GM12878 (cell line): ENCODE measurements around the gene TXLNB. TPM values are rescaled to one million over a fixed set of nuclear protein-coding genes. Genes with fewer than 3 reads are reported as not detected.

Experiments used
- ATAC-seq: fragments of 200-7000 bp; cut with Tn5 transposase; 3 replicates; pipeline ENCODE4 v1.9.1; 2020; ENCODE audit warnings: mild to moderate bottlenecking, moderate library complexity
- BruUV-seq: library from RNA; stranded (reverse); fragments of 400-500 nt; replicated peaks from 2 replicates; lab custom pipeline; 2021; lab: Mats Ljungman, UMichigan
- CTCF ChIA-PET: fragments of 300-600 bp; sonication (Branson Sonifier 250); formaldehyde crosslinking; extraction: SDS; loops from one replicate; lab custom pipeline; 2021; ENCODE audit warnings: inconsistent platforms; lab: Yijun Ruan, JAX
- POLR2A ChIA-PET: fragments of 350-600 bp; formaldehyde crosslinking; extraction: SDS; loops from one replicate; lab custom pipeline; 2021; ENCODE audit warnings: inconsistent platforms; lab: Charles Lee
- RAD21 ChIA-PET: fragments of 300-600 bp; sonication (Branson Sonifier 250); formaldehyde crosslinking; loops from one replicate; lab custom pipeline; 2023; ENCODE audit warnings: antibody characterized with exemption; ENCODE audit not compliant: unreplicated experiment; lab: Charles Lee
- SMC1A ChIA-PET: fragments of 300-600 bp; sonication (Branson Sonifier 250); formaldehyde crosslinking; loops from one replicate; lab custom pipeline; 2023; ENCODE audit not compliant: unreplicated experiment, uncharacterized antibody; lab: Charles Lee
- DNase-seq: peaks from one replicate; pipeline ENCODE4 v3.0.0-alpha.2; 2011; ENCODE audit warnings: low read depth, low spot score
- FAIRE-seq: peaks from 3 replicates; lab custom pipeline; 2011; peaks lifted over from hg19 to GRCh38; lab: Jason Lieb, UNC
- H2AFZ ChIP-seq: 2 replicates; pipeline ENCODE4 v1.6.0; 2011; ENCODE audit warnings: low read depth, low read length, control low read depth; ENCODE audit not compliant: control insufficient read depth
- H3K27ac ChIP-seq: 2 replicates; pipeline ENCODE4 v1.5.1; 2011; ENCODE audit warnings: control low read depth; ENCODE audit not compliant: control insufficient read depth, insufficient read depth
- H3K27me3 ChIP-seq, 2 experiments: replicated peaks in 1 of 2; 2 replicates each; pipeline versions ENCODE4 v1.6.0 to v1.6.1; 2011; ENCODE audit warnings: low read length in 1 of 2; ENCODE audit not compliant: control insufficient read depth in 2 of 2, insufficient read depth in 2 of 2
- H3K36me3 ChIP-seq, 2 experiments: 2 replicates each; pipeline ENCODE4 v1.5.1; 2011; ENCODE audit warnings: low read length in 1 of 2; ENCODE audit not compliant: control insufficient read depth in 2 of 2, insufficient read depth in 2 of 2
- H3K4me1 ChIP-seq: 2 replicates; pipeline ENCODE4 v1.6.1; 2011; ENCODE audit warnings: mild to moderate bottlenecking, low read length, moderate library complexity, mixed read lengths; ENCODE audit not compliant: control insufficient read depth, insufficient read depth
- H3K4me2 ChIP-seq: 2 replicates; pipeline ENCODE4 v1.6.0; 2011; ENCODE audit warnings: control low read depth; ENCODE audit not compliant: control insufficient read depth, insufficient read depth
- H3K4me3 ChIP-seq: fragments of 200-600 bp; sonication (generic); 2 replicates; pipeline ENCODE4 v1.5.1; 2016
- H3K79me2 ChIP-seq: 2 replicates; pipeline ENCODE4 v1.6.0; 2011; ENCODE audit warnings: low read length; ENCODE audit not compliant: control insufficient read depth, insufficient read depth
- H3K9ac ChIP-seq: 2 replicates; pipeline ENCODE4 v1.8.0; 2011; ENCODE audit warnings: low read length, control low read depth, mixed read lengths; ENCODE audit not compliant: control insufficient read depth, insufficient read depth
- H3K9me3 ChIP-seq: replicated peaks from 3 replicates; pipeline ENCODE4 v1.5.1; 2011; ENCODE audit warnings: mild to moderate bottlenecking, low read length; ENCODE audit not compliant: control insufficient read depth, insufficient read depth
- H4K20me1 ChIP-seq: 2 replicates; pipeline ENCODE4 v1.6.0; 2011; ENCODE audit not compliant: control insufficient read depth, insufficient read depth
- ATF2 ChIP-seq: IDR thresholded peaks from 2 replicates; pipeline ENCODE4 v1.6.1; 2012; ENCODE audit warnings: low read length, inconsistent platforms
- E2F4 ChIP-seq: IDR thresholded peaks from 2 replicates; pipeline ENCODE4 v1.6.1; 2012; ENCODE audit warnings: low read depth, low read length, improper control_type of control experiment
- EP300 ChIP-seq, 2 experiments: fragments of 150-350 bp in 1 of 2; IDR thresholded peaks; 2 replicates each; pipeline ENCODE4 v1.6.1; 2011 to 2012; ENCODE audit warnings: low read depth in 2 of 2, low read length in 2 of 2, borderline replicate concordance in 1 of 2, improper control_type of control experiment in 1 of 2, inconsistent platforms in 1 of 2; ENCODE audit not compliant: control insufficient read depth in 1 of 2
- FOS ChIP-seq: IDR thresholded peaks from 3 replicates; pipeline ENCODE4 v1.6.1; 2011; ENCODE audit warnings: borderline replicate concordance; ENCODE audit not compliant: insufficient read length; ENCODE audit errors: extremely low read depth
- MAX ChIP-seq: IDR thresholded peaks from 2 replicates; pipeline ENCODE4 v1.6.1; 2012; ENCODE audit warnings: low read depth, low read length, improper control_type of control experiment
- MTA2 ChIP-seq: fragments of 450-650 bp; IDR thresholded peaks from 2 replicates; pipeline ENCODE4 v1.6.1; 2016; ENCODE audit warnings: low read depth, mild to moderate bottlenecking, moderate library complexity
- MTA3 ChIP-seq: IDR thresholded peaks from 2 replicates; pipeline ENCODE4 v1.6.1; 2012; ENCODE audit warnings: low read length, inconsistent platforms, borderline replicate concordance
- REST ChIP-seq: IDR thresholded peaks from 2 replicates; pipeline ENCODE4 v1.6.1; 2012; ENCODE audit warnings: mild to moderate bottlenecking, low read depth, low read length
- RUNX3 ChIP-seq: IDR thresholded peaks from 2 replicates; pipeline ENCODE4 v1.6.1; 2012; ENCODE audit warnings: low read length, inconsistent platforms
- SREBF1 ChIP-seq: IDR thresholded peaks from 2 replicates; pipeline ENCODE4 v1.6.1; 2012; ENCODE audit warnings: mild to moderate bottlenecking, low read length
- USF1 ChIP-seq: IDR thresholded peaks from 2 replicates; pipeline ENCODE4 v1.6.1; 2011; ENCODE audit warnings: borderline replicate concordance, low read depth, mild to moderate bottlenecking, moderate library complexity, mixed read lengths, low read length; ENCODE audit not compliant: insufficient read depth; ENCODE audit errors: extremely low read length
- YY1 ChIP-seq: IDR thresholded peaks from 2 replicates; pipeline ENCODE4 v1.6.1; 2011; ENCODE audit warnings: low read depth, mild to moderate bottlenecking, low read length
- ZNF207 ChIP-seq: fragments of 450-650 bp; IDR thresholded peaks from 2 replicates; pipeline ENCODE4 v1.6.1; 2014; ENCODE audit warnings: antibody characterized with exemption, mild to moderate bottlenecking, borderline replicate concordance
- WGBS: methylation state at CpG from one replicate; pipeline ENCODE4 v1.1.6; 2016; ENCODE audit warnings: low lambda C conversion rate; ENCODE audit not compliant: insufficient replicate concordance, insufficient coverage; ENCODE audit errors: missing lambda C conversion rate; 5-methylcytosine and 5-hydroxymethylcytosine counted together
- in situ Hi-C: fragments of 300-500 bp; cut with MboI; formaldehyde crosslinking; loops from 9 replicates; pipeline ENCODE4 v1.14.3; 2018; ENCODE audit warnings: mixed read lengths
- intact Hi-C: fragments of 100-400 bp; cut with micrococcal nuclease; formaldehyde crosslinking; loops from one replicate; pipeline ENCODE4 v1.14.2; 2022; ENCODE audit not compliant: unreplicated experiment
- polyA plus RNA-seq, 11 experiments: library from polyadenylated mRNA; depleted of rRNA in 4 of 11; unstranded in 6 of 11; stranded (reverse) in 5 of 11; fragments of >200 nt; fragmentation: Nextera tagmentation in 4 of 11; fragmentation: Illumina TruSeq in 1 of 11; extraction: Ambion mirVana in 4 of 11; extraction: Trizol in 1 of 11; gene quantifications; 1 replicate in 1 of 11; 2 replicates in 10 of 11; pipeline versions ENCODE4 v1.2.1 to v1.2.3, GENCODE V29; 2011 to 2016; ENCODE audit warnings: inconsistent platforms in 2 of 11, missing spikeins in 2 of 11, low read depth in 1 of 11
- total RNA-seq, 4 experiments: library from RNA; depleted of rRNA in 3 of 4; stranded (reverse); fragments of >200 nt in 3 of 4; fragmentation: Illumina TruSeq in 1 of 4; extraction: Trizol in 1 of 4; gene quantifications; 2 replicates each; pipeline versions ENCODE4 v1.2.1 to v1.2.3, GENCODE V29; 2013 to 2021

TXLNB gene
- total and polyA plus RNA-seq, 10 of the 15 experiments (the other 5 are each of a cell fraction or from before 2014, with no cell fraction given): 0.07 to 1.3 (median 0.22) TPM; not detected in 1

GRCh38 chr6:139256087-139256486 is 35.7 kb downstream of the TXLNB start (continued):
- TF ChIP-seq E2F4: no peak
- TF ChIP-seq MAX: no peak
- no peak for TF ChIP-seq EP300 (IDR thresholded peaks at IDR 0.05; ENCODE audit: borderline replicate concordance in 1 of 2, control insufficient read depth in 1 of 2, low read depth in 2 of 2, low read length in 2 of 2)
- no peak for TF ChIP-seq SREBF1

GRCh38 chr6:139254196-139254595 is 37.6 kb downstream of the TXLNB start:
- BruUV-seq: no TSS peak
- ATAC-seq: no peak
- no peak for TF ChIP-seq REST
- TF ChIP-seq FOS: no peak
- TF ChIP-seq MAX: no peak
- no peak for TF ChIP-seq ZNF207
- TF ChIP-seq MTA3: no peak
- TF ChIP-seq ATF2: no peak
- TF ChIP-seq MTA2: no peak
- no peak for TF ChIP-seq RUNX3
- TF ChIP-seq YY1: no peak
- no peak for TF ChIP-seq USF1

More at GRCh38 chr6:139254196-139254595, 37.6 kb downstream of the TXLNB start:
- SMC1A ChIA-PET: interaction anchor here (0.7 to 1.0 kb wide), 2 partner anchors 108 to 482 kb away, joined by 3 read pairs; no protein-coding TSS in a partner anchor
- Histone ChIP-seq H3K27ac (no peak overlapping the region), H3K9ac (no peak overlapping the region), H3K9me3 (no peaks in the 10 kb centered on the region), H2AFZ (no peak overlapping the region), H4K20me1 (no peaks in the 10 kb centered on the region), H3K36me3 (no peaks in the 10 kb centered on the region), H3K4me2 (no peak overlapping the region), H3K79me2 (no peaks in the 10 kb centered on the region), H3K4me1 (peaks cover 13% of the 10 kb centered on the region), H3K4me3 (no peak overlapping the region), H3K27me3 (no peaks in the 10 kb centered on the region)
- intact Hi-C loops (no loop called here), in situ Hi-C loops (no loop called here)
- DNase-seq (no peak), FAIRE-seq (no peak)
- POLR2A ChIA-PET: no interaction called here
- 61% methylated on average over 2 of the region's 2 CpGs for WGBS
- RAD21 ChIA-PET: no interaction called here
- CTCF ChIA-PET: no interaction called here
